ENCODE results near the gene SMPDL3B. TPM values are rescaled to one million over a fixed set of nuclear protein-coding genes. Genes with fewer than 3 reads are reported as not detected.

The SMPDL3B gene
- total RNA-seq, 3 donors from 2014 or later: 17.3 to 45.4 (median 30.9) TPM

- peak; percentile 95 for ATAC-seq
Observed at GRCh38 chr1:27959792-27960603, 25.2 kb downstream of the SMPDL3B start, which contains the start of gene XKR8. Gene XKR8 (plus strand): TSS chr1:27959973. CDS start chr1:27960070, 97 bp downstream.

DNA sequence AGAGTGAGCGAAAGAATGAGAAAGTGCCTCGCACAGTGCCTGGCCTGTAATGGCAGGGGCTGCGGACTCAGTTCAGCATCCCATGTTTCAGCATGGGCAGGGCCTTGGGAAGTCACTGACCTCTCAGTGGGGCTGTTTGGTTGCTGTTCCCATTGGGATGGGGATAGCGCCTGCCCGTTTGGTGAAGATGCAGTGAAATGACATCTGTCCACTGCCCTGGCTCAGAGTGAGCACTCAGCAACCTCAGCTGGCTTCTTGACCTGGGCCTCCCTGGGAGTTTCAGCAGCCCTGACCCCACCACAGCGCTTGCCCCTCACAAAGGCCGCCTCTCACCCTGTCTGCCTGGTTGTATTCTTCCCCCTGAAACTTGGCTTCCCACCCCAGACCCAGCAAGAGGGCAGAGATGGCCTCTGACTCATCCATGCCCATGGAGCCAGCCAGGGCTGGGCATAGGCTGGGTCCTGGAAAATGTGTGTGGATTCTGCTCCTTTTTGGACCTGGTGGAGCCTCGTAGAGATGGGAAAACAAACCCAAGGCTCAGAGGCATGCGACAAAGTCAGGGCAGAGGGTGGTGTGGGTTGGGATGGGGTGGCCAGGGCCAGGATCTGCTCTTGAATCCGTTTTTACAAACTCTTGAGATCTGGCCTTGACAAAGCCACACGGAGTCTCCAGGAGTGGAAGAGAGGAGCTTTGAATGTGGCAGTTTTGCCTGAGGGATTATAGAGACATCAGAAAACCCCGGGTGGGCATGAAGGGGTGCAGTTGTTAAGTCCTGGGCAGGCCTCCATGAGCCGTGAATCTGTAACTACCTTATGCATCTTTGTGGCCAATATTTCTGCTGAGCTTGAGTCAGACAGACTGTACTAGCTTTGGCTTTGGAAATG, 26.2 kb downstream of the SMPDL3B start:
- ATAC-seq (no peak), DNase-seq (no peak)
- no peaks in the 10 kb centered on the region for H3K9me3 ChIP-seq
- H3K4me3 ChIP-seq: no peak overlapping the region
- peaks cover 9% of the 10 kb centered on the region for H3K4me1 ChIP-seq (ENCODE audit: low read depth)
- H3K36me3 ChIP-seq (ENCODE audit: low read depth): no peaks in the 10 kb centered on the region
- TF ChIP-seq, protein P1, sequence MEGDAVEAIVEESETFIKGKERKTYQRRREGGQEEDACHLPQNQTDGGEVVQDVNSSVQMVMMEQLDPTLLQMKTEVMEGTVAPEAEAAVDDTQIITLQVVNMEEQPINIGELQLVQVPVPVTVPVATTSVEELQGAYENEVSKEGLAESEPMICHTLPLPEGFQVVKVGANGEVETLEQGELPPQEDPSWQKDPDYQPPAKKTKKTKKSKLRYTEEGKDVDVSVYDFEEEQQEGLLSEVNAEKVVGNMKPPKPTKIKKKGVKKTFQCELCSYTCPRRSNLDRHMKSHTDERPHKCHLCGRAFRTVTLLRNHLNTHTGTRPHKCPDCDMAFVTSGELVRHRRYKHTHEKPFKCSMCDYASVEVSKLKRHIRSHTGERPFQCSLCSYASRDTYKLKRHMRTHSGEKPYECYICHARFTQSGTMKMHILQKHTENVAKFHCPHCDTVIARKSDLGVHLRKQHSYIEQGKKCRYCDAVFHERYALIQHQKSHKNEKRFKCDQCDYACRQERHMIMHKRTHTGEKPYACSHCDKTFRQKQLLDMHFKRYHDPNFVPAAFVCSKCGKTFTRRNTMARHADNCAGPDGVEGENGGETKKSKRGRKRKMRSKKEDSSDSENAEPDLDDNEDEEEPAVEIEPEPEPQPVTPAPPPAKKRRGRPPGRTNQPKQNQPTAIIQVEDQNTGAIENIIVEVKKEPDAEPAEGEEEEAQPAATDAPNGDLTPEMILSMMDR (IDR thresholded peaks at IDR 0.05): no peak
- intact Hi-C loops (cut with DNase I, micrococcal nuclease): no loop called here

More at GRCh38 chr1:27959792-27960603, 25.2 kb downstream of the SMPDL3B start, which contains the start of gene XKR8:
- intact Hi-C loops (cut with DNase I, micrococcal nuclease): no loop called here
- H3K36me3 ChIP-seq (ENCODE audit: low read depth): no peaks in the 10 kb centered on the region
- no peaks in the 10 kb centered on the region for H3K9me3 ChIP-seq
- H3K4me3 ChIP-seq: peak within 1 kb of the TSS; percentile 61
- DNase-seq: peak; percentile 86 to 93 (median 93)
- TF ChIP-seq, protein P1 (IDR thresholded peaks at IDR 0.05): peak; percentile 51
- peaks cover 9% of the 10 kb centered on the region for H3K4me1 ChIP-seq (ENCODE audit: low read depth)

DNA sequence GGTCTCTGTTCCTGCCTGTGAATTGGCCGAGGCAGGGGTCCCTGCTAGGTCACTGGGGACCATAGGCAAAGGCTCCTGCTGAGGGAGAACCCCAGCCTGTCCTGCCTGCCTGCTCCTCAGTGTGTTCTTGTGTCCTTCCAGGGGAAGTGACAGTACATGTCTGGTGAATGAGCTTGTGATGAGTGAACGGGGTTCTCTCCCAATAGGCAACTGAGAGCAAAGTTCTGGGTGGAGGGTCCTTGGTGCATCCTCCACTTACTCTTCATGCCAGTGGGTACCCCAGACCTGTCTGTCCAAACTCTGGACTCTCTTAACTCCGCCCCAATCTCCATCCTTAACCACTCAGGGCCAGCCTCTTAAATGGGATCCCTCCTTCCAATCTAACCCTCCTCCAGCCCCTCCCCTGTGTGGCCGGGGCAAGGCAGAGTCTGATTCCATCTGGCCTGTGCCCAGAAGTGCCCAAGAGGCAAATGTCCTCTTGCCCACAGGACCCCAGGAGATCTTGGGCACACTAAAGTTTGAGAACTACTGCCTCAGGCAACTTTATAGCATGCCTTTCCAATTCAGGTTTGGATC, 26.9 kb downstream of the SMPDL3B start:
- Histone ChIP-seq H3K4me1 (ENCODE audit: low read depth) (peaks cover 9% of the 10 kb centered on the region), H3K9me3 (no peaks in the 10 kb centered on the region), H3K4me3 (no peak overlapping the region), H3K36me3 (ENCODE audit: low read depth) (no peaks in the 10 kb centered on the region)
- TF ChIP-seq, protein P1 (IDR thresholded peaks at IDR 0.05): no peak
- DNase-seq (no peak), ATAC-seq (no peak)
- intact Hi-C loops (cut with DNase I, micrococcal nuclease): no loop called here

- no peaks in the 10 kb centered on the region for H3K9me3 ChIP-seq
- TF ChIP-seq, protein P1 (IDR thresholded peaks at IDR 0.05): no peak
- intact Hi-C loops (cut with DNase I, micrococcal nuclease): no loop called here
- no peak for DNase-seq
- H3K36me3 ChIP-seq (ENCODE audit: low read depth): no peaks in the 10 kb centered on the region
- peaks cover 9% of the 10 kb centered on the region for H3K4me1 ChIP-seq (ENCODE audit: low read depth)
- no peak for ATAC-seq
- H3K4me3 ChIP-seq: no peak overlapping the region
Observed at GRCh38 chr1:27963393-27963792, 28.6 kb downstream of the SMPDL3B start.

DNA sequence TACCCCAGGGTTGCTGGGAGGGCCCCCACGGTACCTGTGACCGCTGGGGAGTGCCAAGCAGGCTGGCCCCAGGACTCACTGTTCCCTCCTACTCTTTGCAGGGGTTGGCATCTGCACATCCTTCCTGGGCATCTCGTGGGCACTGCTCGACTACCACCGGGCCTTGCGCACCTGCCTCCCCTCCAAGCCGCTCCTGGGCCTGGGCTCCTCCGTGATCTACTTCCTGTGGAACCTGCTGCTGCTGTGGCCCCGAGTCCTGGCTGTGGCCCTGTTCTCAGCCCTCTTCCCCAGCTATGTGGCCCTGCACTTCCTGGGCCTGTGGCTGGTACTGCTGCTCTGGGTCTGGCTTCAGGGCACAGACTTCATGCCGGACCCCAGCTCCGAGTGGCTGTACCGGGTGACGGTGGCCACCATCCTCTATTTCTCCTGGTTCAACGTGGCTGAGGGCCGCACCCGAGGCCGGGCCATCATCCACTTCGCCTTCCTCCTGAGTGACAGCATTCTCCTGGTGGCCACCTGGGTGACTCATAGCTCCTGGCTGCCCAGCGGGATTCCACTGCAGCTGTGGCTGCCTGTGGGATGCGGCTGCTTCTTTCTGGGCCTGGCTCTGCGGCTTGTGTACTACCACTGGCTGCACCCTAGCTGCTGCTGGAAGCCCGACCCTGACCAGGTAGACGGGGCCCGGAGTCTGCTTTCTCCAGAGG, 31.8 kb downstream of the SMPDL3B start:
- intact Hi-C loops (cut with DNase I, micrococcal nuclease): no loop called here
- TF ChIP-seq, protein P1 (IDR thresholded peaks at IDR 0.05): no peak
- DNase-seq (peak in 1 of 3 donors; percentile 46), ATAC-seq (no peak)
- H3K9me3 ChIP-seq: no peaks in the 10 kb centered on the region
- no peak overlapping the region for H3K4me3 ChIP-seq
- H3K4me1 ChIP-seq (ENCODE audit: low read depth): no peaks in the 10 kb centered on the region
- no peaks in the 10 kb centered on the region for H3K36me3 ChIP-seq (ENCODE audit: low read depth)

All from mucosa of descending colon (tissue), 3 donors.